Middle frontal gyrus (tissue), 1 donor: ENCODE data around the gene CLCN3.
"Not testable (repeated sequence)": the region's sequence is repeated elsewhere in the genome, so short reads cannot be mapped to it uniquely, and the experiment has no call there.

Experiments
- DNase-seq: peaks from one replicate; pipeline ENCODE4 v3.0.0-alpha.2; 2015; ENCODE audit warnings: low spot score; ENCODE audit errors: extremely low spot score

CLCN3 gene

GRCh38 chr4:169690787-169691186 lies 70.4 kb downstream of the CLCN3 start:
- DNase-seq = no peak

GRCh38 chr4:169698331-169698730 lies 78.0 kb downstream of the CLCN3 start:
- DNase-seq = no peak

GRCh38 chr4:169707958-169708643 lies 87.7 kb downstream of the CLCN3 start:
- no peak for DNase-seq

GRCh38 chr4:169715826-169716225 lies 95.4 kb downstream of the CLCN3 start:
- no peak for DNase-seq

GRCh38 chr4:169716677-169717076 lies 96.3 kb downstream of the CLCN3 start:
- DNase-seq = no peak

GRCh38 chr4:169720529-169720928 lies 100.2 kb downstream of the CLCN3 start:
- DNase-seq = no peak

- DNase-seq = no peak
Observed at GRCh38 chr4:169723207-169723965, 103.0 kb downstream of the CLCN3 start.

GRCh38 chr4:169724260-169724659 lies 103.9 kb downstream of the CLCN3 start:
- no peak for DNase-seq

- no peak for DNase-seq
Observed at GRCh38 chr4:169727616-169728015, 107.2 kb downstream of the CLCN3 start.

GRCh38 chr4:169730564-169730963 lies 110.2 kb downstream of the CLCN3 start:
- no peak for DNase-seq

GRCh38 chr4:169738604-169739003 lies 118.2 kb downstream of the CLCN3 start:
- not testable (repeated sequence) for DNase-seq

- DNase-seq = no peak
Observed at GRCh38 chr4:169741569-169741968, 121.2 kb downstream of the CLCN3 start.

GRCh38 chr4:169744601-169745000 lies 124.2 kb downstream of the CLCN3 start:
- DNase-seq = no peak

GRCh38 chr4:169745291-169745690 lies 124.9 kb downstream of the CLCN3 start:
- no peak for DNase-seq

GRCh38 chr4:169756971-169757574 lies 136.7 kb downstream of the CLCN3 start:
- no peak for DNase-seq

GRCh38 chr4:169757575-169758184 lies 137.3 kb downstream of the CLCN3 start, which contains the start of gene HPF1:
Gene HPF1 (minus strand): TSS chr4:169757944. CDS start chr4:169757877, 67 bp downstream.
- peak; percentile 85 for DNase-seq

- no peak for DNase-seq
Observed at GRCh38 chr4:169758401-169758962, 138.1 kb downstream of the CLCN3 start.

- no peak for DNase-seq
Observed at GRCh38 chr4:169761846-169762245, 141.5 kb downstream of the CLCN3 start.

GRCh38 chr4:169765835-169766234 lies 145.5 kb downstream of the CLCN3 start:
- DNase-seq = no peak

- DNase-seq = no peak
Observed at GRCh38 chr4:169766741-169767140, 146.4 kb downstream of the CLCN3 start.

GRCh38 chr4:169768385-169768784 lies 148.0 kb downstream of the CLCN3 start:
- no peak for DNase-seq

GRCh38 chr4:169770416-169770815 lies 150.0 kb downstream of the CLCN3 start:
- DNase-seq = no peak
